Activated CD8-positive, alpha-beta memory T cell treated with anti-CD3 and anti-CD28 coated beads, Interleukin-2, amount 10 ng/mL, durations not matched to agents 7 days and 5 days (primary cell): ENCODE results near the gene FBLN5. TPM values are rescaled to one million over a fixed set of nuclear protein-coding genes. Genes with fewer than 3 reads are reported as not detected.
"Not testable (repeated sequence)": the region's sequence is repeated elsewhere in the genome, so short reads cannot be mapped to it uniquely, and the experiment has no call there.

ENCODE experiments used
- ATAC-seq: fragments of 150-1000 bp; cut with Tn5 transposase; one replicate; pipeline ENCODE4 v1.10.0; 2021; ENCODE audit warnings: moderate library complexity
- CTCF ChIA-PET: fragments of 350-600 bp; sonication (Branson Sonifier 250); formaldehyde crosslinking; loops from one replicate; lab custom pipeline; 2021; ENCODE audit warnings: antibody characterized with exemption; lab: Charles Lee
- DNase-seq: peaks from one replicate; pipeline ENCODE4 v3.0.0-alpha.2; 2020
- H3K27ac Mint-ChIP-seq: one replicate; pipeline ENCODE4 v1.8.0; 2021; ENCODE audit warnings: mild to moderate bottlenecking, mixed read lengths
- H3K27me3 Mint-ChIP-seq: one replicate; pipeline ENCODE4 v1.8.0; 2021; ENCODE audit warnings: mixed read lengths
- H3K36me3 Mint-ChIP-seq: one replicate; pipeline ENCODE4 v1.8.0; 2021; ENCODE audit warnings: mild to moderate bottlenecking, mixed read lengths
- H3K4me1 Mint-ChIP-seq: one replicate; pipeline ENCODE4 v1.8.0; 2021; ENCODE audit warnings: mixed read lengths
- H3K4me3 Mint-ChIP-seq: one replicate; pipeline ENCODE4 v1.8.0; 2021; ENCODE audit warnings: mild to moderate bottlenecking, moderate library complexity, mixed read lengths
- H3K9me3 Mint-ChIP-seq: one replicate; pipeline ENCODE4 v1.8.0; 2022; ENCODE audit warnings: low read depth, mixed read lengths
- total RNA-seq, 2 experiments: library from RNA; stranded (reverse); gene quantifications; one replicate each; pipeline ENCODE4 v1.2.3, GENCODE V29; 2021

FBLN5 gene
- total RNA-seq, 2 experiments from 2014 or later = 0.23 to 0.73 TPM

GRCh38 chr14:91871401-91871800, 76.1 kb downstream of the FBLN5 start:
- not testable (repeated sequence) for H3K4me3 Mint-ChIP-seq, H3K27me3 Mint-ChIP-seq
- peak overlapping the region; percentile 87 for H3K27ac Mint-ChIP-seq

GRCh38 chr14:91870890-91871289, 76.6 kb downstream of the FBLN5 start:
- Mint-ChIP-seq H3K9me3 (no peaks in the 10 kb centered on the region), H3K4me3 (peak overlapping the region; percentile 60), H3K36me3 (peaks cover 7% of the 10 kb centered on the region), H3K27ac (peak overlapping the region; percentile 99), H3K27me3 (no peaks in the 10 kb centered on the region), H3K4me1 (peaks cover 97% of the 10 kb centered on the region)
- CTCF ChIA-PET = no interaction called here
- DNase-seq = no peak
- no peak for ATAC-seq

More at GRCh38 chr14:91871401-91871800, 76.1 kb downstream of the FBLN5 start:
- not testable (repeated sequence) for ATAC-seq, DNase-seq, H3K9me3 Mint-ChIP-seq, H3K36me3 Mint-ChIP-seq
- peaks cover 93% of the 10 kb centered on the region for H3K4me1 Mint-ChIP-seq
- CTCF ChIA-PET = interaction anchor here (1.0 kb wide), 1 partner anchor 10 kb away, joined by 3 read pairs; no protein-coding TSS in a partner anchor

GRCh38 chr14:91870001-91870400, 77.5 kb downstream of the FBLN5 start:
- CTCF ChIA-PET = interaction anchor here (1.9 kb wide), 1 partner anchor 41 kb away, joined by 4 read pairs; no protein-coding TSS in a partner anchor
- H3K4me1 Mint-ChIP-seq = peaks cover 92% of the 10 kb centered on the region
- peaks cover 10% of the 10 kb centered on the region for H3K36me3 Mint-ChIP-seq
- peak overlapping the region; percentile 99 for H3K27ac Mint-ChIP-seq
- DNase-seq (peak; percentile 77), ATAC-seq (peak; percentile 31)
- peak overlapping the region; percentile 60 for H3K4me3 Mint-ChIP-seq
- no peaks in the 10 kb centered on the region for H3K27me3 Mint-ChIP-seq
- no peaks in the 10 kb centered on the region for H3K9me3 Mint-ChIP-seq

GRCh38 chr14:91869556-91869955, 77.9 kb downstream of the FBLN5 start:
- H3K4me3 Mint-ChIP-seq = peak overlapping the region; percentile 60
- CTCF ChIA-PET = interaction anchor here (1.9 kb wide), 1 partner anchor 42 kb away, joined by 4 read pairs; no protein-coding TSS in a partner anchor
- H3K27ac Mint-ChIP-seq = peak overlapping the region; percentile 99
- H3K27me3 Mint-ChIP-seq = no peaks in the 10 kb centered on the region
- no peaks in the 10 kb centered on the region for H3K9me3 Mint-ChIP-seq
- DNase-seq (no peak), ATAC-seq (no peak)
- H3K36me3 Mint-ChIP-seq = peaks cover 11% of the 10 kb centered on the region
- peaks cover 92% of the 10 kb centered on the region for H3K4me1 Mint-ChIP-seq

- ATAC-seq (peak; percentile 70), DNase-seq (peak; percentile 93)
- Mint-ChIP-seq H3K4me1 (peaks cover 91% of the 10 kb centered on the region), H3K9me3 (no peaks in the 10 kb centered on the region), H3K27ac (peak within 1 kb of the TSS; percentile 99), H3K4me3 (peak within 1 kb of the TSS; percentile 93), H3K27me3 (no peaks in the 10 kb centered on the region), H3K36me3 (peaks cover 28% of the 10 kb centered on the region)
- CTCF ChIA-PET = interaction anchor here (0.5 to 3.3 kb wide), 14 partner anchors 9 to 1375 kb away, joined by 3 to 13 read pairs (median 4); partner anchors contain the start of genes CPSF2, NDUFB1 and TRIP11
Observed at GRCh38 chr14:91867316-91867988, 80.0 kb downstream of the FBLN5 start, which contains the start of gene TC2N. Gene TC2N, minus strand, starts transcription at chr14:91867536. Its CDS starts 53,767 bp downstream, at chr14:91813769.

- Mint-ChIP-seq H3K27ac (peak overlapping the region; percentile 99), H3K4me3 (peak overlapping the region; percentile 93)
- peak; percentile 27 for ATAC-seq
Observed at GRCh38 chr14:91866511-91867295, 80.8 kb downstream of the FBLN5 start.

GRCh38 chr14:91866061-91866460, 81.4 kb downstream of the FBLN5 start:
- H3K4me3 Mint-ChIP-seq = peak overlapping the region; percentile 93
- peaks cover 90% of the 10 kb centered on the region for H3K4me1 Mint-ChIP-seq
- no peaks in the 10 kb centered on the region for H3K27me3 Mint-ChIP-seq
- peak; percentile 76 for DNase-seq
- peaks cover 31% of the 10 kb centered on the region for H3K36me3 Mint-ChIP-seq
- no peaks in the 10 kb centered on the region for H3K9me3 Mint-ChIP-seq
- CTCF ChIA-PET = interaction anchor here (1.1 to 3.3 kb wide), 6 partner anchors 7 to 46 kb away, joined by 3 to 13 read pairs (median 4); no protein-coding TSS in a partner anchor
- no peak for ATAC-seq
- peak overlapping the region; percentile 99 for H3K27ac Mint-ChIP-seq

More at GRCh38 chr14:91866511-91867295, 80.8 kb downstream of the FBLN5 start:
- H3K27me3 Mint-ChIP-seq = no peaks in the 10 kb centered on the region
- DNase-seq = peak; percentile 70
- peaks cover 28% of the 10 kb centered on the region for H3K36me3 Mint-ChIP-seq
- H3K4me1 Mint-ChIP-seq = peaks cover 90% of the 10 kb centered on the region
- H3K9me3 Mint-ChIP-seq = no peaks in the 10 kb centered on the region
- CTCF ChIA-PET = interaction anchor here (0.9 to 3.3 kb wide), 12 partner anchors 8 to 255 kb away, joined by 3 to 13 read pairs (median 4); partner anchors contain the start of genes CPSF2 and NDUFB1

- peaks cover 55% of the 10 kb centered on the region for H3K36me3 Mint-ChIP-seq
- CTCF ChIA-PET = no interaction called here
- no peak for DNase-seq
Observed at GRCh38 chr14:91862417-91862816, 85.1 kb downstream of the FBLN5 start.

GRCh38 chr14:91861091-91861490, 86.4 kb downstream of the FBLN5 start:
- CTCF ChIA-PET = interaction anchor here (0.9 to 1.1 kb wide), 3 partner anchors 11 to 212 kb away, joined by 3 read pairs; no protein-coding TSS in a partner anchor
- peak; percentile 43 for ATAC-seq
- no peaks in the 10 kb centered on the region for H3K9me3 Mint-ChIP-seq
- DNase-seq = no peak
- peak overlapping the region; percentile 86 for H3K27ac Mint-ChIP-seq
- peaks cover 54% of the 10 kb centered on the region for H3K36me3 Mint-ChIP-seq
- peak overlapping the region; percentile 54 for H3K4me3 Mint-ChIP-seq
- peaks cover 72% of the 10 kb centered on the region for H3K4me1 Mint-ChIP-seq
- no peaks in the 10 kb centered on the region for H3K27me3 Mint-ChIP-seq

More at GRCh38 chr14:91862417-91862816, 85.1 kb downstream of the FBLN5 start:
- no peak for ATAC-seq
- Mint-ChIP-seq H3K4me1 (peaks cover 86% of the 10 kb centered on the region), H3K27me3 (no peaks in the 10 kb centered on the region), H3K27ac (peak overlapping the region; percentile 66), H3K4me3 (no peak overlapping the region), H3K9me3 (no peaks in the 10 kb centered on the region)

- H3K36me3 Mint-ChIP-seq = peaks cover 59% of the 10 kb centered on the region
- no peaks in the 10 kb centered on the region for H3K9me3 Mint-ChIP-seq
- CTCF ChIA-PET = interaction anchor here (0.7 to 1.8 kb wide), 4 partner anchors 13 to 74 kb away, joined by 3 to 9 read pairs (median 3); no protein-coding TSS in a partner anchor
Observed at GRCh38 chr14:91860238-91860637, 87.3 kb downstream of the FBLN5 start.

GRCh38 chr14:91858536-91859275, 88.8 kb downstream of the FBLN5 start:
- peak overlapping the region; percentile 76 for H3K27ac Mint-ChIP-seq
- H3K36me3 Mint-ChIP-seq = peaks cover 53% of the 10 kb centered on the region
- DNase-seq (peak; percentile 69), ATAC-seq (peak; percentile 88)
- H3K4me3 Mint-ChIP-seq = peak overlapping the region; percentile 12
- CTCF ChIA-PET = interaction anchor here (0.9 to 1.8 kb wide), 14 partner anchors 9 to 209 kb away, joined by 3 to 10 read pairs (median 4); partner anchors contain the start of gene TC2N
- H3K27me3 Mint-ChIP-seq = no peaks in the 10 kb centered on the region
- H3K4me1 Mint-ChIP-seq = peaks cover 69% of the 10 kb centered on the region
- H3K9me3 Mint-ChIP-seq = no peaks in the 10 kb centered on the region

More at GRCh38 chr14:91860238-91860637, 87.3 kb downstream of the FBLN5 start:
- H3K4me1 Mint-ChIP-seq = peaks cover 76% of the 10 kb centered on the region
- H3K27ac Mint-ChIP-seq = peak overlapping the region; percentile 58
- H3K27me3 Mint-ChIP-seq = no peaks in the 10 kb centered on the region
- ATAC-seq (no peak), DNase-seq (no peak)
- H3K4me3 Mint-ChIP-seq = no peak overlapping the region

GRCh38 chr14:91857614-91858013, 89.9 kb downstream of the FBLN5 start:
- H3K27ac Mint-ChIP-seq = no peak overlapping the region

More at GRCh38 chr14:91857614-91858013, 89.9 kb downstream of the FBLN5 start:
- DNase-seq = no peak
- Mint-ChIP-seq H3K4me1 (peaks cover 58% of the 10 kb centered on the region), H3K27me3 (no peaks in the 10 kb centered on the region), H3K36me3 (peaks cover 49% of the 10 kb centered on the region), H3K4me3 (no peak overlapping the region), H3K9me3 (no peaks in the 10 kb centered on the region)
- ATAC-seq = no peak
- CTCF ChIA-PET = interaction anchor here (1.0 to 1.8 kb wide), 6 partner anchors 20 to 206 kb away, joined by 3 to 7 read pairs (median 6); no protein-coding TSS in a partner anchor
